Activated CD4-positive, alpha-beta memory T cell treated with anti-CD3 and anti-CD28 coated beads, Interleukin-2, amount 10 ng/mL, durations not matched to agents 7 days and 5 days (primary cell): ENCODE measurements around the gene PET100. TPM values are rescaled to one million over a fixed set of nuclear protein-coding genes. Genes with fewer than 3 reads are reported as not detected.

Source experiments
- CTCF ChIA-PET: fragments of 350-600 bp; sonication (Branson Sonifier 250); formaldehyde crosslinking; loops from one replicate; lab custom pipeline; 2021; ENCODE audit warnings: antibody characterized with exemption, inconsistent platforms; lab: Charles Lee
- POLR2A ChIA-PET: fragments of 350-600 bp; sonication (Branson Sonifier 250); formaldehyde crosslinking; loops from one replicate; lab custom pipeline; 2021; ENCODE audit warnings: antibody characterized with exemption; lab: Charles Lee
- DNase-seq: peaks from one replicate; pipeline ENCODE4 v3.0.0-alpha.2; 2020
- H3K27ac Mint-ChIP-seq: one replicate; pipeline ENCODE4 v1.8.0; 2021; ENCODE audit warnings: mild to moderate bottlenecking, mixed read lengths
- H3K27me3 Mint-ChIP-seq: one replicate; pipeline ENCODE4 v1.8.0; 2021; ENCODE audit warnings: mixed read lengths
- H3K36me3 Mint-ChIP-seq: one replicate; pipeline ENCODE4 v1.8.0; 2021; ENCODE audit warnings: low read depth, mixed read lengths
- H3K4me1 Mint-ChIP-seq: one replicate; pipeline ENCODE4 v1.8.0; 2021; ENCODE audit warnings: mixed read lengths
- H3K4me3 Mint-ChIP-seq: one replicate; pipeline ENCODE4 v1.8.0; 2021; ENCODE audit warnings: mild to moderate bottlenecking, mixed read lengths
- H3K9me3 Mint-ChIP-seq: one replicate; pipeline ENCODE4 v1.8.0; 2021; ENCODE audit warnings: mixed read lengths
- total RNA-seq, 2 experiments: library from RNA; stranded (reverse); gene quantifications; one replicate each; pipeline ENCODE4 v1.2.3, GENCODE V29; 2021

The PET100 gene
- total RNA-seq, 2 experiments from 2014 or later: 123 to 136 TPM

DNA sequence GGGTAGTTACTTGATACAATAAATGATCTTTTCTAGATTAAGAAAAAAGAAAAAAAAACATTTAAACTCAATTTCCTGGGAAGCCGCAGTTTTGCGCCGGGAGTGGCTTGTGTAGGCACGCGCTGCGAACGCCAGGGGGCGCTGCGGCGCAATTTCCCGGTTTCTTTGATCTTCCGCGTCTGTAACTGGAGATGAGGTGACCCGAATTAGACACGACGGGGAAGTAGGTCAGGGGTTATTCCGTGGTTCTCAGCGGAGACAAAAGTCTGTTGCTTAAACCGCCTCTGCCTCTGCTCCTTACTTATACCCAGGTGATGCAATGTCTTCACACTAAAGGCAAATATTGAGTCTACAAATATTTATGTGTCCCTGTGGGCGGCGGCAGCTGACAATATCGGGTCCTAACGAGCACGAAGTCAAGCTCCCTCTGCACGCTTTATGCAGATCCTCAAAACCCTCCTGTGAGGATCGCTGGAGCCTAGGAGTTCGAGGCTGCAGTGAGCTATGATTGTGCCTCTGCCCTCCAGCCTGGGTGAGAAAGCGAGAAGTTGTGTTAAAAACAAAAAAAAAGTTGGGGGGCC is 22.6 kb downstream of the PET100 start:
- Mint-ChIP-seq H3K27ac (peak overlapping the region; percentile 41), H3K4me3 (peak overlapping the region; percentile 53)

GRCh38 chr19:7654401-7654800 is 24.8 kb downstream of the PET100 start:
- Mint-ChIP-seq H3K27me3 (no peaks in the 10 kb centered on the region), H3K36me3 (no peaks in the 10 kb centered on the region), H3K4me1 (peaks cover 26% of the 10 kb centered on the region), H3K27ac (no peak overlapping the region), H3K4me3 (no peak overlapping the region), H3K9me3 (no peaks in the 10 kb centered on the region)
- CTCF ChIA-PET: interaction anchor here (1.8 to 2.2 kb wide), 2 partner anchors 26 to 86 kb away, joined by 8 to 11 read pairs; partner anchors contain the start of gene TRAPPC5
- DNase-seq: no peak
- POLR2A ChIA-PET: no interaction called here

More for the DNA sequence above, 22.6 kb downstream of the PET100 start:
- Mint-ChIP-seq H3K9me3 (no peaks in the 10 kb centered on the region), H3K27me3 (no peaks in the 10 kb centered on the region), H3K36me3 (no peaks in the 10 kb centered on the region), H3K4me1 (peaks cover 12% of the 10 kb centered on the region)
- CTCF ChIA-PET: interaction anchor here (0.8 to 2.7 kb wide), 10 partner anchors 22 to 553 kb away, joined by 3 to 16 read pairs (median 4); partner anchors contain the start of genes ARHGEF18, PET100, TRAPPC5 and XAB2
- DNase-seq: peak; percentile 88
- POLR2A ChIA-PET: interaction anchor here (0.7 to 1.6 kb wide), 4 partner anchors 14 to 149 kb away, joined by 3 to 4 read pairs (median 4); partner anchors contain the start of genes PET100, TRAPPC5 and XAB2

GRCh38 chr19:7655581-7655980 is 26.0 kb downstream of the PET100 start:
- H3K36me3 Mint-ChIP-seq: no peaks in the 10 kb centered on the region
- no peak overlapping the region for H3K4me3 Mint-ChIP-seq
- peaks cover 26% of the 10 kb centered on the region for H3K4me1 Mint-ChIP-seq
- H3K27ac Mint-ChIP-seq: no peak overlapping the region
- no peaks in the 10 kb centered on the region for H3K27me3 Mint-ChIP-seq
- H3K9me3 Mint-ChIP-seq: no peaks in the 10 kb centered on the region
- ChIA-PET POLR2A (interaction anchor here (0.7 to 1.4 kb wide), 2 partner anchors 18 to 25 kb away, joined by 3 to 5 read pairs; partner anchors contain the start of genes STXBP2 and TRAPPC5), CTCF (interaction anchor here (0.6 to 2.2 kb wide), 4 partner anchors 25 to 355 kb away, joined by 5 to 8 read pairs (median 6); partner anchors contain the start of gene TRAPPC5)
- DNase-seq: no peak

- ChIA-PET POLR2A (interaction anchor here (1.1 to 1.4 kb wide), 3 partner anchors 24 to 27 kb away, joined by 3 to 5 read pairs (median 5); partner anchors contain the start of genes PET100 and TRAPPC5), CTCF (interaction anchor here (0.6 to 2.2 kb wide), 7 partner anchors 15 to 1035 kb away, joined by 3 to 9 read pairs (median 5); partner anchors contain the start of gene TRAPPC5)
- no peaks in the 10 kb centered on the region for H3K9me3 Mint-ChIP-seq
- no peaks in the 10 kb centered on the region for H3K36me3 Mint-ChIP-seq
- H3K27me3 Mint-ChIP-seq: no peaks in the 10 kb centered on the region
- no peak for DNase-seq
- peaks cover 23% of the 10 kb centered on the region for H3K4me1 Mint-ChIP-seq
- H3K27ac Mint-ChIP-seq: no peak overlapping the region
- H3K4me3 Mint-ChIP-seq: no peak overlapping the region
Observed at GRCh38 chr19:7657131-7657751, 27.6 kb downstream of the PET100 start.

- Mint-ChIP-seq H3K4me3 (peak overlapping the region; percentile 47), H3K4me1 (peaks cover 16% of the 10 kb centered on the region), H3K27me3 (no peaks in the 10 kb centered on the region), H3K9me3 (no peaks in the 10 kb centered on the region), H3K27ac (peak overlapping the region; percentile 38), H3K36me3 (no peaks in the 10 kb centered on the region)
- peak; percentile 53 for DNase-seq
- ChIA-PET POLR2A (interaction anchor here (1.1 to 1.4 kb wide), 2 partner anchors 22 to 28 kb away, joined by 3 to 5 read pairs; partner anchors contain the start of genes PET100 and TRAPPC5), CTCF (interaction anchor here (1.6 to 2.2 kb wide), 2 partner anchors 23 to 211 kb away, joined by 3 to 9 read pairs; partner anchors contain the start of gene TRAPPC5)
Observed at GRCh38 chr19:7658219-7658686, 28.7 kb downstream of the PET100 start.

GRCh38 chr19:7661744-7662538 is 32.3 kb downstream of the PET100 start:
- H3K27ac Mint-ChIP-seq: no peak overlapping the region
- H3K9me3 Mint-ChIP-seq: no peaks in the 10 kb centered on the region
- peaks cover 1% of the 10 kb centered on the region for H3K27me3 Mint-ChIP-seq
- ChIA-PET CTCF (interaction anchor here (0.6 kb wide), 1 partner anchor 458 kb away, joined by 4 read pairs; no protein-coding TSS in a partner anchor), POLR2A (interaction anchor here (1.9 kb wide), 1 partner anchor 32 kb away, joined by 5 read pairs; the partner anchor contains the start of gene PET100)
- no peak for DNase-seq
- no peak overlapping the region for H3K4me3 Mint-ChIP-seq
- H3K4me1 Mint-ChIP-seq: peaks cover 15% of the 10 kb centered on the region
- H3K36me3 Mint-ChIP-seq: no peaks in the 10 kb centered on the region

GRCh38 chr19:7662657-7663056 is 33.1 kb downstream of the PET100 start:
- DNase-seq: no peak
- CTCF ChIA-PET: no interaction called here
- H3K27me3 Mint-ChIP-seq: peaks cover 2% of the 10 kb centered on the region
- no peak overlapping the region for H3K4me3 Mint-ChIP-seq
- POLR2A ChIA-PET: interaction anchor here (1.9 kb wide), 1 partner anchor 33 kb away, joined by 5 read pairs; the partner anchor contains the start of gene PET100
- no peaks in the 10 kb centered on the region for H3K9me3 Mint-ChIP-seq
- H3K36me3 Mint-ChIP-seq: no peaks in the 10 kb centered on the region
- H3K4me1 Mint-ChIP-seq: peaks cover 10% of the 10 kb centered on the region
- no peak overlapping the region for H3K27ac Mint-ChIP-seq

DNA sequence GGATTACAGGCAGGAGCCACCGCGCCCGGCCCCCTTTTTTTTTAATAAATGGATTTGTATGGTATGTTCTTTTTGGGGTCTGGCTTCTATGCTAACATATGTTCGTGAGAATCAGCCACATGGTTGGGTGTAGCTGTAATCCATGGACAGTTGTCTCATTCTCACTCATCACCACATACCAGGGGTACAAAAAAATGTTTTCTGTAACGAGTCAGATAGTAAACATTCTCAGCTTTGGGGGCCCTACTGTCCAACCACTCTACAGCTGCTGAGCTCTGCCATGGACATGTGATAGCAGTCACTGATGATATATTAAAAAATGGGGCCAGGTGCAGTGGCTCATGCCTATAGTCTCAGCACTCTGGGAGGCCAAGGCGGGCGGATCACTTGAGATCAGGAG is 34.1 kb downstream of the PET100 start:
- ChIA-PET POLR2A (no interaction called here), CTCF (interaction anchor here (1.8 kb wide), 1 partner anchor 17 kb away, joined by 6 read pairs; the partner anchor contains the start of gene TRAPPC5)
- Mint-ChIP-seq H3K4me3 (no peak overlapping the region), H3K9me3 (no peaks in the 10 kb centered on the region), H3K27ac (no peak overlapping the region), H3K4me1 (peaks cover 3% of the 10 kb centered on the region), H3K36me3 (no peaks in the 10 kb centered on the region), H3K27me3 (peaks cover 2% of the 10 kb centered on the region)
- DNase-seq: no peak

- Mint-ChIP-seq H3K4me1 (peaks cover 4% of the 10 kb centered on the region), H3K9me3 (no peaks in the 10 kb centered on the region), H3K27me3 (peaks cover 7% of the 10 kb centered on the region), H3K27ac (no peak overlapping the region), H3K36me3 (no peaks in the 10 kb centered on the region), H3K4me3 (no peak overlapping the region)
- no peak for DNase-seq
- ChIA-PET POLR2A (no interaction called here), CTCF (interaction anchor here (1.8 kb wide), 1 partner anchor 16 kb away, joined by 6 read pairs; the partner anchor contains the start of gene TRAPPC5)
Observed at GRCh38 chr19:7665076-7665475, 35.5 kb downstream of the PET100 start.

DNA sequence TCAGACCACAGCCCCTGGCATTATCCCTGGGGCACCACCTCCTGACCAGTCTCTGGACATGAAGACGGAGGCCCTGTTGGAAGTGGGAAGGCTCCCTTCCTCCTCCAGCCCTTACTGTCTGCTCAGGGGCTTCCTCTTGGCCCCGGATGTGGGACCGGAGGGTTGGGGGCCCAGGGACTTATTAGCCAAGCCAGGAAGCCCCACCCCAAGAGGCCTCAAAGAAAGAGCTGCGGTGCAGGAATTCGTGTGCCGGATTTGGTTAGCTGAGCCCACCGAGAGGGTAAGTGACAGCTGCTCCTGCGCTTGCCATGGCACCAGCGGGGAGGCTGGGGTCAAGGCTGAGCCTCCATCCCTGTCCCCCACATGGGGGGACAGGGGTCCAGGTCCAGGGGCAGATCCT is 39.2 kb downstream of the PET100 start, which contains the start of gene RETN:
Gene RETN, plus strand, starts transcription at position 208 of the 400 bp plus-strand sequence. CDS start 278 bp downstream, outside the sequence.
- Mint-ChIP-seq H3K27me3 (peaks cover 22% of the 10 kb centered on the region), H3K9me3 (no peaks in the 10 kb centered on the region), H3K36me3 (no peaks in the 10 kb centered on the region), H3K27ac (no peak within 1 kb of the TSS), H3K4me3 (no peak within 1 kb of the TSS), H3K4me1 (peaks cover 10% of the 10 kb centered on the region)
- ChIA-PET CTCF (interaction anchor here (4.8 kb wide), 1 partner anchor 12 kb away, joined by 23 read pairs; the partner anchor contains the start of gene TRAPPC5), POLR2A (no interaction called here)
- DNase-seq: no peak

DNA sequence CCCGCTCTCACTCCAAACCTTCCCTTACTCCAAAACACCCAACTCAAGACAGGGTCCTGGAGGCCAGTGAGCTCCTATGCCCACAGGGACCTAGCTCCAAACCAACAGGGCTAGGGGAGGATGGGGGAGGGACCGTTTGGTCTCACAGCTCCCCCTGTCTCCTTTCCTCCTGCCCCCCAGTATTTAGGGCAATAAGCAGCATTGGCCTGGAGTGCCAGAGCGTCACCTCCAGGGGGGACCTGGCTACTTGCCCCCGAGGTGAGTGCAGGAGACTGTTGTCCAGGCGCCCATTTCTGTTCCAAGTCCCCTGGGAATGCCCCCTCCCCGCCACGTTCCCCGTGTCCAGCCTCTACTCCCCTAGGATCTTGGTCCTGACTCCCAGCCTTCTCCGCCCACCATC is 40.0 kb downstream of the PET100 start:
- peaks cover 7% of the 10 kb centered on the region for H3K9me3 Mint-ChIP-seq
- POLR2A ChIA-PET: no interaction called here
- H3K27ac Mint-ChIP-seq: no peak overlapping the region
- no peak for DNase-seq
- no peaks in the 10 kb centered on the region for H3K36me3 Mint-ChIP-seq
- CTCF ChIA-PET: interaction anchor here (4.8 kb wide), 1 partner anchor 11 kb away, joined by 23 read pairs; the partner anchor contains the start of gene TRAPPC5
- H3K4me3 Mint-ChIP-seq: no peak overlapping the region
- H3K4me1 Mint-ChIP-seq: peaks cover 18% of the 10 kb centered on the region
- H3K27me3 Mint-ChIP-seq: peaks cover 30% of the 10 kb centered on the region
